Trophoblast cell (in vitro differentiated cells and primary cell): ENCODE results near the gene ZNF444.

Experiments used
- DNase-seq, 2 donors: peaks; one replicate each; pipeline ENCODE4 v3.0.0-alpha.2; 2016
- H2AFZ ChIP-seq: 2 replicates; pipeline ENCODE4 v1.6.1; 2013; ENCODE audit warnings: low read length, moderate library complexity, mild to moderate bottlenecking; ENCODE audit not compliant: insufficient read depth, poor library complexity
- H2AK5ac ChIP-seq: 2 replicates; pipeline ENCODE4 v1.6.1; 2013; ENCODE audit warnings: mild to moderate bottlenecking, low read length
- H2BK120ac ChIP-seq: 2 replicates; pipeline ENCODE4 v1.6.1; 2013; ENCODE audit warnings: low read length, mild to moderate bottlenecking, moderate library complexity; ENCODE audit not compliant: insufficient read depth, poor library complexity
- H2BK12ac ChIP-seq: 2 replicates; pipeline ENCODE4 v1.6.1; 2013; ENCODE audit warnings: mild to moderate bottlenecking, low read length, moderate library complexity
- H2BK5ac ChIP-seq: 2 replicates; pipeline ENCODE4 v1.6.1; 2013; ENCODE audit warnings: low read length, low read depth, moderate library complexity, mild to moderate bottlenecking; ENCODE audit not compliant: poor library complexity
- H3K14ac ChIP-seq: 2 replicates; pipeline ENCODE4 v1.6.1; 2013; ENCODE audit warnings: mild to moderate bottlenecking, low read length
- H3K18ac ChIP-seq: 2 replicates; pipeline ENCODE4 v1.6.1; 2013; ENCODE audit warnings: mild to moderate bottlenecking, low read length
- H3K23ac ChIP-seq: 2 replicates; pipeline ENCODE4 v1.6.1; 2013; ENCODE audit warnings: low read length
- H3K27ac ChIP-seq: 2 replicates; pipeline ENCODE4 v1.5.1; 2013; ENCODE audit warnings: low read depth, mild to moderate bottlenecking, inconsistent platforms, low read length, moderate library complexity
- H3K27me3 ChIP-seq: 2 replicates; pipeline ENCODE4 v1.6.1; 2013; ENCODE audit warnings: inconsistent platforms, mild to moderate bottlenecking, low read length, moderate library complexity; ENCODE audit not compliant: insufficient read depth
- H3K36me3 ChIP-seq, 2 experiments: 1 replicate in 1 of 2; 2 replicates in 1 of 2; pipeline ENCODE4 v1.6.1; 2013; ENCODE audit warnings: low read length in 2 of 2, mild to moderate bottlenecking in 2 of 2, moderate library complexity in 1 of 2; ENCODE audit not compliant: insufficient read depth in 2 of 2, control insufficient read depth in 1 of 2
- H3K4ac ChIP-seq: 2 replicates; pipeline ENCODE4 v1.6.1; 2013; ENCODE audit warnings: low read depth, mild to moderate bottlenecking, low read length, moderate library complexity
- H3K4me1 ChIP-seq, 2 experiments: 1 replicate in 1 of 2; 2 replicates in 1 of 2; pipeline ENCODE4 v1.6.1; 2013; ENCODE audit warnings: low read length in 2 of 2, mild to moderate bottlenecking in 2 of 2, moderate library complexity in 1 of 2; ENCODE audit not compliant: insufficient read depth in 2 of 2, control insufficient read depth in 1 of 2
- H3K4me2 ChIP-seq: 2 replicates; pipeline ENCODE4 v1.6.1; 2013; ENCODE audit warnings: inconsistent platforms, mild to moderate bottlenecking, low read length, moderate library complexity
- H3K4me3 ChIP-seq: 2 replicates; pipeline ENCODE4 v1.5.1; 2013; ENCODE audit warnings: mild to moderate bottlenecking, low read depth, low read length, inconsistent platforms
- H3K79me1 ChIP-seq: one replicate; pipeline ENCODE4 v1.6.1; 2013; ENCODE audit warnings: low read length
- H3K79me2 ChIP-seq: 2 replicates; pipeline ENCODE4 v1.6.1; 2013; ENCODE audit warnings: low read length, mild to moderate bottlenecking; ENCODE audit not compliant: control insufficient read depth, insufficient read depth, poor library complexity
- H3K9ac ChIP-seq: 2 replicates; pipeline ENCODE4 v1.6.1; 2013; ENCODE audit warnings: mild to moderate bottlenecking, low read length
- H3K9me3 ChIP-seq: 2 replicates; pipeline ENCODE4 v1.6.1; 2013; ENCODE audit warnings: low read depth, mild to moderate bottlenecking, control low read depth, inconsistent platforms, low read length; ENCODE audit not compliant: insufficient read depth
- H4K12ac ChIP-seq: 2 replicates; pipeline ENCODE4 v1.6.1; 2013; ENCODE audit warnings: low read depth, mild to moderate bottlenecking, low read length, moderate library complexity
- H4K8ac ChIP-seq: 2 replicates; pipeline ENCODE4 v1.6.1; 2013; ENCODE audit warnings: low read depth, mild to moderate bottlenecking, low read length, moderate library complexity
- H4K91ac ChIP-seq: one replicate; pipeline ENCODE4 v1.6.1; 2013; ENCODE audit warnings: low read depth, mild to moderate bottlenecking, low read length, moderate library complexity
- WGBS: extraction: QIAGEN DNeasy Blood & Tissue Kit; methylation state at CpG from one replicate; pipeline ENCODE4 v1.1.7; 2013; ENCODE audit warnings: missing lambda C conversion rate; ENCODE audit not compliant: insufficient read length, insufficient coverage; ENCODE audit errors: extremely low coverage; 5-methylcytosine and 5-hydroxymethylcytosine counted together

Gene ZNF444

DNA sequence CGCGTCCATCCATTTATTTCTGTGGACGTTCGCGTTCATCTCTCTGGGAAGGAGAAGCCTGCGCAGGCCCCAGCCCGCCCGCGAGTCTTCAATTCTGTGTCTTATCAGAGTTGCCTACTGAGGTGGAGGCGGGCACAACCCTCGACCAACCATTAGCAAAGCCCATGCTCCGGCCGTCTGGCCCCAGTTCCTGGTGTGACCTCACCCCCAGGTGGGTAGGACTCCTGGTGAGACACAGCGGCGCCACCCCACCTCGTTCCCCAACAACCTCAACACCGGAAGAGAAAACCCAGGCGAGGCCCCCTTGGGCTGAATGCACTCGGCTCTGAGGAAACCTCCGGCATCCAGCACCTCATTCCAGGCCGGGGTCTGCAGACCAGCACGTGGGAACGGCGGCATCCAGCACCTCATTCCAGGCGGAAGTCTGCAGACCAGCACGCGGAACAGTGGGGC is 34.7 kb upstream of the ZNF444 start:
- H3K79me2 ChIP-seq: peaks cover 39% of the 10 kb centered on the region
- no peak for DNase-seq
- H2AFZ ChIP-seq: no peak overlapping the region
- peaks cover 12 to 15% of the 10 kb centered on the region in 2 experiments for H3K4me1 ChIP-seq
- no peak overlapping the region for H4K12ac ChIP-seq
- H4K91ac ChIP-seq: no peak overlapping the region
- peak overlapping the region; percentile 86 for H3K4ac ChIP-seq
- no peak overlapping the region for H3K14ac ChIP-seq
- H4K8ac ChIP-seq: no peak overlapping the region
- no peak overlapping the region for H2BK5ac ChIP-seq
- no peak overlapping the region for H3K18ac ChIP-seq
- H2BK12ac ChIP-seq: no peak overlapping the region
- H3K36me3 ChIP-seq: peaks cover 31 to 34% of the 10 kb centered on the region in 2 experiments
- no peaks in the 10 kb centered on the region for H3K27me3 ChIP-seq
- H3K79me1 ChIP-seq: no peaks in the 10 kb centered on the region
- peaks cover 3% of the 10 kb centered on the region for H3K9me3 ChIP-seq
- no peak overlapping the region for H3K4me3 ChIP-seq
- H2AK5ac ChIP-seq: no peak overlapping the region
- no peak overlapping the region for H3K23ac ChIP-seq
- no CpG with 5 or more reads among the region's 27 CpGs for WGBS
- no peak overlapping the region for H3K27ac ChIP-seq
- no peak overlapping the region for H2BK120ac ChIP-seq
- no peak overlapping the region for H3K9ac ChIP-seq
- no peak overlapping the region for H3K4me2 ChIP-seq

DNA sequence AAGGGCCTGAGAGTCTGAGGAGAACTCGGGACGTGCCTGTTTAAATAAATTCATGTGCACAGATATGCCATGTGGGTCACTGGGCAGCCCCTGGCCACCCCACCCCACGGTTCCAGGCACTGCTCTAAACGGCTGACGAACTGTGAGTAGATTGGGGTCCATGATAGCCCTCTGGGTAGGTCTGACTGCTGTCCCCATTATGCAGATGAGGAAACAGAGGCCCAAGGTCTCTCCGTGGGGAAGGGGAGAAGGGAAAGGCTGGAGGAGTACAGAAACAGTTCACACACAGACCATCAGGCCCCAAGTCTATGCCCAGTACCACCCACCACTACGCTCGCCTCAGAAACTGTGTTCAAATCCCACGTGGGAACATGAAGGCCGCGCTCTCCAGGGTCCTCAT is 34.1 kb upstream of the ZNF444 start:
- no peak overlapping the region for H3K4me2 ChIP-seq
- peaks cover 41% of the 10 kb centered on the region for H3K79me2 ChIP-seq
- no peak overlapping the region for H2AK5ac ChIP-seq
- H3K9ac ChIP-seq: no peak overlapping the region
- no peak overlapping the region for H3K18ac ChIP-seq
- H4K91ac ChIP-seq: no peak overlapping the region
- H3K4ac ChIP-seq: peak overlapping the region; percentile 86
- no peak overlapping the region for H3K4me3 ChIP-seq
- H3K36me3 ChIP-seq: peaks cover 28 to 29% of the 10 kb centered on the region in 2 experiments
- H3K14ac ChIP-seq: no peak overlapping the region
- H2BK5ac ChIP-seq: no peak overlapping the region
- no peak overlapping the region for H2AFZ ChIP-seq
- no peaks in the 10 kb centered on the region for H3K79me1 ChIP-seq
- H3K27ac ChIP-seq: no peak overlapping the region
- H3K4me1 ChIP-seq: peaks cover 15 to 19% of the 10 kb centered on the region in 2 experiments
- no peaks in the 10 kb centered on the region for H3K27me3 ChIP-seq
- H3K23ac ChIP-seq: no peak overlapping the region
- H2BK120ac ChIP-seq: no peak overlapping the region
- H4K12ac ChIP-seq: no peak overlapping the region
- H3K9me3 ChIP-seq: peaks cover 3% of the 10 kb centered on the region
- no peak for DNase-seq
- no peak overlapping the region for H4K8ac ChIP-seq
- no peak overlapping the region for H2BK12ac ChIP-seq
- no CpG with 5 or more reads among the region's 11 CpGs for WGBS

DNA sequence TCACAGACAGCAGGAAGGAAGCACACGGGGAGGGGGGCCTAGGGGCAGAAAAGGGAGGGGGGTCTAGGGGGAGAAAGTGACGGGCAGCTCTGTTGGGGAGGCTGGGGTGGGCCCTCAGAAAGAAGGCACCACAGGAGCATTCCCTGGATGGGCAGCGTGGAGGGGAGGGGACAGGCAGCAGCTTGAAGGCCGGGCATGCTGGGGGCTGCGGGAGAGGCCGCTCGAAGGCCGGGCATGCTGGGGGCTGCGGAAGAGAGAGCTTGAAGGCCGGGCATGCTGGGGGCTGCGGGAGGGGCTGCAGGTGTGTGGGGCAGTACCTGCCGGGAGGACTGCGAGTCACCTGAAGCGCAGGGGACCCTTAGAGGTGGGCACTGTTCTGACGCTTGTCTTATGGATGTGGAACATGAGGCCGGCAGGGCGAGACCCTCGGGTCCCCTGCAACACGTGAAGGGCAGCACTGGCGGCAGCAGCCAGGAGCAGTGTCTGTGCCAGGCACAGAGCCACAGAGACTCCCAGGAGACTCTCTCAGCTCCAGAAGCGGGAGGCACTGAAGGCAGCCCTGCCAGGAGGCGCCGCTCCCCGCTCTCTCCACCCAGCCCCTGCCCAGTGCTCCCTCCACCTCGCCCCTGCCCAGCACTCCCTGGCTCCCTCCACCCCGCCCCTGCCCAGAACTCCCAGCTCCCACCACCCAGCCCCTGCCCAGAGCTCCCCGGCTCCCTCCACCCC is 33.3 kb upstream of the ZNF444 start:
- no peaks in the 10 kb centered on the region for H3K27me3 ChIP-seq
- H4K8ac ChIP-seq: no peak overlapping the region
- H3K27ac ChIP-seq: no peak overlapping the region
- no peak overlapping the region for H3K9ac ChIP-seq
- peak overlapping the region; percentile 86 for H3K4ac ChIP-seq
- no peak overlapping the region for H3K23ac ChIP-seq
- no peak overlapping the region for H3K4me2 ChIP-seq
- no peak for DNase-seq
- H2AK5ac ChIP-seq: no peak overlapping the region
- H2BK12ac ChIP-seq: no peak overlapping the region
- H2AFZ ChIP-seq: no peak overlapping the region
- H3K14ac ChIP-seq: no peak overlapping the region
- H4K91ac ChIP-seq: no peak overlapping the region
- H2BK120ac ChIP-seq: no peak overlapping the region
- no CpG with 5 or more reads among the region's 27 CpGs for WGBS
- H3K9me3 ChIP-seq: peaks cover 3% of the 10 kb centered on the region
- no peaks in the 10 kb centered on the region for H3K79me1 ChIP-seq
- H3K79me2 ChIP-seq: peaks cover 45% of the 10 kb centered on the region
- H2BK5ac ChIP-seq: no peak overlapping the region
- no peak overlapping the region for H3K18ac ChIP-seq
- no peak overlapping the region for H4K12ac ChIP-seq
- no peak overlapping the region for H3K4me3 ChIP-seq
- H3K4me1 ChIP-seq: peaks cover 15 to 19% of the 10 kb centered on the region in 2 experiments
- peaks cover 21 to 25% of the 10 kb centered on the region in 2 experiments for H3K36me3 ChIP-seq

DNA sequence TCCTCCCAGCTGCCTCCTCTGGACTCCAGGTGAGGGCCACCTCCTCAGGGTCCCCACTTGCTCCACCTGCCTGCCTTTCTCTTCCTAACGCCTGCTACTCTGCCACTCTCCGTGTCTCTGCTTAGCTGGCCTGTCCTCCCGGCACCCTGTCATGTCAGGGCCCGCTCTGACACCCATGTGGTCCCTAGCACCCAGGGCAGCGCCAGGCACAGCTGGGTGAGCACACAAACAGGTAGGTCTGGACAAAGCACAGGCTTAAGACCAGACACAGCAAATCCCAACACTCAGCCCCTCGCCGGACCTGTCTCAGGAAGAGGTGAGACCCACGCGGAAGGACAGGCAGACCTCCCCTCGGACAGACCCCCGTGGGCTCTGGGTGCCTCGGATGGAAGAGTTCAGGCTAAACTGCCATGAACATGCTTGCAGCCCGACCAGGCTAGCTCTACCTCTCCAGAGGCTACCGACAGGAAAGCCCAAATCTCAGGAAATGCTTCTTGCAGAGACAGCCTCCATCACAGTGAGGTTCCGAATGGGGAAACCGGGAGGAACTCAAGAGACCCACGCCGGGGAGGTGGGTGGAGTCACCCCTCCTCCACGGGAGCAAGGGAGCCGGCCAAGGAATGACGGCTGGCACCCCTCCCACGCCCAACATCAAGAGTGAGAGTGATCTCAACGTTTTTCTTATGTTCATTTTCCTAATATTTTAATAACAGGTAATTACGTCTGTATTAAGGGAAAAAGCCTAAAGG is 32.5 kb upstream of the ZNF444 start:
- H3K79me1 ChIP-seq: no peaks in the 10 kb centered on the region
- H3K36me3 ChIP-seq: peaks cover 12 to 20% of the 10 kb centered on the region in 2 experiments
- H3K4ac ChIP-seq: peak overlapping the region; percentile 64
- H4K8ac ChIP-seq: no peak overlapping the region
- no peak overlapping the region for H2AFZ ChIP-seq
- H2BK120ac ChIP-seq: no peak overlapping the region
- H3K18ac ChIP-seq: no peak overlapping the region
- H3K4me2 ChIP-seq: no peak overlapping the region
- H3K14ac ChIP-seq: no peak overlapping the region
- no CpG with 5 or more reads among the region's 24 CpGs for WGBS
- H4K91ac ChIP-seq: no peak overlapping the region
- no peak overlapping the region for H3K27ac ChIP-seq
- no peaks in the 10 kb centered on the region for H3K27me3 ChIP-seq
- H3K4me1 ChIP-seq: peaks cover 15 to 19% of the 10 kb centered on the region in 2 experiments
- H3K79me2 ChIP-seq: peaks cover 44% of the 10 kb centered on the region
- no peak overlapping the region for H3K4me3 ChIP-seq
- H4K12ac ChIP-seq: no peak overlapping the region
- no peak overlapping the region for H2BK5ac ChIP-seq
- no peak for DNase-seq
- peaks cover 5% of the 10 kb centered on the region for H3K9me3 ChIP-seq
- H3K23ac ChIP-seq: no peak overlapping the region
- no peak overlapping the region for H2BK12ac ChIP-seq
- H2AK5ac ChIP-seq: no peak overlapping the region
- H3K9ac ChIP-seq: no peak overlapping the region
